HepG2 (cell line): ENCODE measurements around the gene KCNB1. TPM values are rescaled to one million over a fixed set of nuclear protein-coding genes. Genes with fewer than 3 reads are reported as not detected.

Experiments used
- AHR ChIP-seq: IDR thresholded peaks from 2 replicates; pipeline ENCODE4 v1.6.1; 2018; ENCODE audit warnings: missing genetic modification reagents, missing compliant biosample characterization
- GTF3A ChIP-seq: sonication (generic); formaldehyde crosslinking; conservative IDR thresholded peaks from 2 replicates; pipeline ENCODE4 v1.4.0; 2020; ENCODE audit warnings: mild to moderate bottlenecking, missing genetic modification reagents
- HHEX ChIP-seq: IDR thresholded peaks from 2 replicates; pipeline ENCODE4 v1.6.1; 2016; ENCODE audit warnings: control low read depth
- JDP2 ChIP-seq: sonication (generic); formaldehyde crosslinking; IDR thresholded peaks from 2 replicates; pipeline ENCODE4 v1.8.1; 2022; ENCODE audit warnings: missing genetic modification reagents, borderline replicate concordance
- KAT2B ChIP-seq: fragments of 150-350 bp; IDR thresholded peaks from 2 replicates; pipeline ENCODE4 v1.6.1; 2014; ENCODE audit warnings: low read depth, low read length, borderline replicate concordance
- MYC ChIP-seq: sonication (generic); formaldehyde crosslinking; IDR thresholded peaks from 2 replicates; pipeline ENCODE4 v1.9.0; 2021; ENCODE audit warnings: missing genetic modification reagents, borderline replicate concordance
- PHF20 ChIP-seq: sonication (generic); formaldehyde crosslinking; IDR thresholded peaks from 2 replicates; pipeline ENCODE4 v1.5.0; 2020; ENCODE audit warnings: mild to moderate bottlenecking, missing genetic modification reagents
- REL ChIP-seq: sonication (generic); formaldehyde crosslinking; conservative IDR thresholded peaks from 2 replicates; pipeline ENCODE4 v1.8.0; 2022; ENCODE audit warnings: mild to moderate bottlenecking, missing genetic modification reagents, moderate library complexity
- TBL1XR1 ChIP-seq: fragments of 150-350 bp; IDR thresholded peaks from 2 replicates; pipeline ENCODE4 v1.6.1; 2014; ENCODE audit warnings: borderline replicate concordance, low read length; ENCODE audit not compliant: partially characterized antibody
- U2AF2 ChIP-seq: fragments of 200-400 bp; formaldehyde crosslinking; IDR thresholded peaks from 2 replicates; pipeline ENCODE4 v1.6.1; 2017; ENCODE audit warnings: low read depth, mild to moderate bottlenecking, low read length
- ZBTB7B ChIP-seq: sonication (generic); formaldehyde crosslinking; IDR thresholded peaks from 2 replicates; pipeline ENCODE4 v1.4.0; 2020; ENCODE audit warnings: missing genetic modification reagents
- ZNF746 ChIP-seq: sonication (generic); formaldehyde crosslinking; IDR thresholded peaks from 2 replicates; pipeline ENCODE4 v1.8.0; 2022; ENCODE audit warnings: mild to moderate bottlenecking, missing genetic modification reagents
- polyA plus RNA-seq, 8 experiments: library from polyadenylated mRNA; depleted of rRNA in 3 of 8; stranded (reverse) in 7 of 8; unstranded in 1 of 8; fragments of >200 nt; fragmentation: Illumina TruSeq in 4 of 8; extraction: Trizol in 4 of 8; gene quantifications; 2 replicates each; pipeline versions ENCODE4 v1.2.1 to v1.2.3, GENCODE V29; 2011 to 2016; ENCODE audit warnings: low read depth in 4 of 8, missing spikeins in 1 of 8, mixed read lengths in 1 of 8; ENCODE audit not compliant: insufficient read depth in 1 of 8
- total RNA-seq, 5 experiments: library from RNA; depleted of rRNA; stranded (reverse); fragments of >200 nt; fragmentation: Illumina TruSeq; extraction: Trizol; gene quantifications; 2 replicates each; pipeline ENCODE4 v1.2.3, GENCODE V29; 2016; ENCODE audit warnings: low read depth in 1 of 5
- TF ChIP-seq, protein P1 (sequence below): sonication (generic); formaldehyde crosslinking; IDR thresholded peaks from 2 replicates; pipeline ENCODE4 v1.4.0; 2020; ENCODE audit warnings: mild to moderate bottlenecking, missing genetic modification reagents, borderline replicate concordance
- TF ChIP-seq, protein P2 (sequence below): sonication (generic); formaldehyde crosslinking; IDR thresholded peaks from 2 replicates; pipeline ENCODE4 v1.8.0; 2022; ENCODE audit warnings: mild to moderate bottlenecking, missing genetic modification reagents
- TF ChIP-seq, protein P3 (sequence below): sonication (generic); formaldehyde crosslinking; conservative IDR thresholded peaks from 2 replicates; pipeline ENCODE4 v1.4.0; 2020; ENCODE audit warnings: missing genetic modification reagents
- TF ChIP-seq, protein P4 (sequence below): sonication (generic); formaldehyde crosslinking; IDR thresholded peaks from 2 replicates; pipeline ENCODE4 v1.5.0; 2020; ENCODE audit warnings: mild to moderate bottlenecking, low read depth, missing genetic modification reagents, borderline replicate concordance

Gene KCNB1
- total and polyA plus RNA-seq, 2 of the 13 experiments (the other 11 are each of a cell fraction or from before 2014, with no cell fraction given), result 0.02 TPM; not detected in 1

DNA sequence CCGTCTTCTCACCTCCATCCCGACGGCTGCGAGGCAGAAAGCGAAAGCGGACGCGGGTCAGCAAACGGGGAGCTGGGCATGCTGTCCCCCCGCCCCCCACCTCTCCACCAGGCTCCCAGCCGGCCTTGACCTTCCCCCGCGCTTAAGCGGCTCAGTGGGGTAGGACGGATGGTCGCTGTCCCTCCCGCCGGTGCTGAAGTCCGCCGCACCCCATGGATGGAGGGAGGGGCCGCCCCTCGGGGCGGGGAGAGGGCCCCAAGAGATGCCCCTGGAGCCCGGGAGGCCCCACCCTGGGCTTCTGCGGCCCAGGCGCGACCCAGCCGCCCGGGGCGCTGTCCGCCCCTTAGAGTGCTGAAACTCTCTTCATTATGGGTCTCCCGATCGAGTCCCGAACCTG lies at the start of gene KCNB1 (continued):
- TF ChIP-seq, protein P1, sequence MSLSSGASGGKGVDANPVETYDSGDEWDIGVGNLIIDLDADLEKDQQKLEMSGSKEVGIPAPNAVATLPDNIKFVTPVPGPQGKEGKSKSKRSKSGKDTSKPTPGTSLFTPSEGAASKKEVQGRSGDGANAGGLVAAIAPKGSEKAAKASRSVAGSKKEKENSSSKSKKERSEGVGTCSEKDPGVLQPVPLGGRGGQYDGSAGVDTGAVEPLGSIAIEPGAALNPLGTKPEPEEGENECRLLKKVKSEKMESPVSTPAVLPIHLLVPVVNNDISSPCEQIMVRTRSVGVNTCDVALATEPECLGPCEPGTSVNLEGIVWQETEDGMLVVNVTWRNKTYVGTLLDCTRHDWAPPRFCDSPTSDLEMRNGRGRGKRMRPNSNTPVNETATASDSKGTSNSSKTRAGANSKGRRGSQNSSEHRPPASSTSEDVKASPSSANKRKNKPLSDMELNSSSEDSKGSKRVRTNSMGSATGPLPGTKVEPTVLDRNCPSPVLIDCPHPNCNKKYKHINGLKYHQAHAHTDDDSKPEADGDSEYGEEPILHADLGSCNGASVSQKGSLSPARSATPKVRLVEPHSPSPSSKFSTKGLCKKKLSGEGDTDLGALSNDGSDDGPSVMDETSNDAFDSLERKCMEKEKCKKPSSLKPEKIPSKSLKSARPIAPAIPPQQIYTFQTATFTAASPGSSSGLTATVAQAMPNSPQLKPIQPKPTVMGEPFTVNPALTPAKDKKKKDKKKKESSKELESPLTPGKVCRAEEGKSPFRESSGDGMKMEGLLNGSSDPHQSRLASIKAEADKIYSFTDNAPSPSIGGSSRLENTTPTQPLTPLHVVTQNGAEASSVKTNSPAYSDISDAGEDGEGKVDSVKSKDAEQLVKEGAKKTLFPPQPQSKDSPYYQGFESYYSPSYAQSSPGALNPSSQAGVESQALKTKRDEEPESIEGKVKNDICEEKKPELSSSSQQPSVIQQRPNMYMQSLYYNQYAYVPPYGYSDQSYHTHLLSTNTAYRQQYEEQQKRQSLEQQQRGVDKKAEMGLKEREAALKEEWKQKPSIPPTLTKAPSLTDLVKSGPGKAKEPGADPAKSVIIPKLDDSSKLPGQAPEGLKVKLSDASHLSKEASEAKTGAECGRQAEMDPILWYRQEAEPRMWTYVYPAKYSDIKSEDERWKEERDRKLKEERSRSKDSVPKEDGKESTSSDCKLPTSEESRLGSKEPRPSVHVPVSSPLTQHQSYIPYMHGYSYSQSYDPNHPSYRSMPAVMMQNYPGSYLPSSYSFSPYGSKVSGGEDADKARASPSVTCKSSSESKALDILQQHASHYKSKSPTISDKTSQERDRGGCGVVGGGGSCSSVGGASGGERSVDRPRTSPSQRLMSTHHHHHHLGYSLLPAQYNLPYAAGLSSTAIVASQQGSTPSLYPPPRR (CRISPR knock-in tag), result no peak
- TF ChIP-seq U2AF2, result peak; percentile 46; the same call in 1 of the 2 replicates
- TF ChIP-seq, protein P2, sequence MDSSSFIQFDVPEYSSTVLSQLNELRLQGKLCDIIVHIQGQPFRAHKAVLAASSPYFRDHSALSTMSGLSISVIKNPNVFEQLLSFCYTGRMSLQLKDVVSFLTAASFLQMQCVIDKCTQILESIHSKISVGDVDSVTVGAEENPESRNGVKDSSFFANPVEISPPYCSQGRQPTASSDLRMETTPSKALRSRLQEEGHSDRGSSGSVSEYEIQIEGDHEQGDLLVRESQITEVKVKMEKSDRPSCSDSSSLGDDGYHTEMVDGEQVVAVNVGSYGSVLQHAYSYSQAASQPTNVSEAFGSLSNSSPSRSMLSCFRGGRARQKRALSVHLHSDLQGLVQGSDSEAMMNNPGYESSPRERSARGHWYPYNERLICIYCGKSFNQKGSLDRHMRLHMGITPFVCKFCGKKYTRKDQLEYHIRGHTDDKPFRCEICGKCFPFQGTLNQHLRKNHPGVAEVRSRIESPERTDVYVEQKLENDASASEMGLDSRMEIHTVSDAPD (CRISPR knock-in tag), result no peak
- peak; percentile 78 for TF ChIP-seq ZBTB7B (CRISPR knock-in tag)
- no peak for TF ChIP-seq KAT2B
- TF ChIP-seq JDP2 (CRISPR knock-in tag), result peak; percentile 77; the same call in 1 of the 2 replicates
- no peak for TF ChIP-seq HHEX (CRISPR knock-in tag)
- no peak for TF ChIP-seq GTF3A (CRISPR knock-in tag)
- TF ChIP-seq, protein P3, sequence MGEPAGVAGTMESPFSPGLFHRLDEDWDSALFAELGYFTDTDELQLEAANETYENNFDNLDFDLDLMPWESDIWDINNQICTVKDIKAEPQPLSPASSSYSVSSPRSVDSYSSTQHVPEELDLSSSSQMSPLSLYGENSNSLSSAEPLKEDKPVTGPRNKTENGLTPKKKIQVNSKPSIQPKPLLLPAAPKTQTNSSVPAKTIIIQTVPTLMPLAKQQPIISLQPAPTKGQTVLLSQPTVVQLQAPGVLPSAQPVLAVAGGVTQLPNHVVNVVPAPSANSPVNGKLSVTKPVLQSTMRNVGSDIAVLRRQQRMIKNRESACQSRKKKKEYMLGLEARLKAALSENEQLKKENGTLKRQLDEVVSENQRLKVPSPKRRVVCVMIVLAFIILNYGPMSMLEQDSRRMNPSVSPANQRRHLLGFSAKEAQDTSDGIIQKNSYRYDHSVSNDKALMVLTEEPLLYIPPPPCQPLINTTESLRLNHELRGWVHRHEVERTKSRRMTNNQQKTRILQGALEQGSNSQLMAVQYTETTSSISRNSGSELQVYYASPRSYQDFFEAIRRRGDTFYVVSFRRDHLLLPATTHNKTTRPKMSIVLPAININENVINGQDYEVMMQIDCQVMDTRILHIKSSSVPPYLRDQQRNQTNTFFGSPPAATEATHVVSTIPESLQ, result peak; percentile 92; the same call in 1 of the 2 replicates
- peak; percentile 61; the same call in 1 of the 2 replicates for TF ChIP-seq MYC (CRISPR knock-in tag)
- no peak for TF ChIP-seq ZNF746 (CRISPR knock-in tag)
- TF ChIP-seq PHF20 (CRISPR knock-in tag), result no peak
- TF ChIP-seq, protein P4, sequence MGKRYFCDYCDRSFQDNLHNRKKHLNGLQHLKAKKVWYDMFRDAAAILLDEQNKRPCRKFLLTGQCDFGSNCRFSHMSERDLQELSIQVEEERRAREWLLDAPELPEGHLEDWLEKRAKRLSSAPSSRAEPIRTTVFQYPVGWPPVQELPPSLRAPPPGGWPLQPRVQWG (CRISPR knock-in tag), result no peak
- TF ChIP-seq TBL1XR1, result no peak
- TF ChIP-seq AHR (CRISPR knock-in tag), result peak; percentile 98
- TF ChIP-seq REL, result peak; percentile 77; the same call in 1 of the 2 replicates
